Central memory CD8-positive, alpha-beta T cell (primary cell): Measurements from ENCODE around the gene ADPRHL1.

Source experiments
- ATAC-seq: fragments of 150-1000 bp; cut with Tn5 transposase; replicated peaks from 2 replicates; pipeline ENCODE4 v1.10.0; 2022; ENCODE audit warnings: mild to moderate bottlenecking, moderate FRiP score, moderate number of reproducible peaks; ENCODE audit not compliant: poor library complexity, severe bottlenecking; ENCODE audit errors: extremely low read depth
- DNase-seq, 2 donors: peaks; one replicate each; pipeline ENCODE4 v3.0.0; 2021; ENCODE audit warnings: low spot score in 2 of 2
- H3K27ac Mint-ChIP-seq: one replicate; pipeline ENCODE4 v1.8.0; 2022; ENCODE audit warnings: low read depth, mild to moderate bottlenecking, moderate library complexity, mixed read lengths
- H3K27me3 Mint-ChIP-seq: one replicate; pipeline ENCODE4 v1.8.0; 2022; ENCODE audit warnings: mixed read lengths
- H3K36me3 Mint-ChIP-seq: one replicate; pipeline ENCODE4 v1.8.0; 2022; ENCODE audit warnings: mild to moderate bottlenecking, moderate library complexity, mixed read lengths; ENCODE audit not compliant: insufficient read depth
- H3K4me1 Mint-ChIP-seq: one replicate; pipeline ENCODE4 v1.8.0; 2022; ENCODE audit warnings: mixed read lengths
- H3K4me3 Mint-ChIP-seq: one replicate; pipeline ENCODE4 v1.8.0; 2022; ENCODE audit warnings: mild to moderate bottlenecking, moderate library complexity, mixed read lengths
- H3K9me3 Mint-ChIP-seq: one replicate; pipeline ENCODE4 v1.8.0; 2022; ENCODE audit warnings: mixed read lengths

Gene ADPRHL1

DNA sequence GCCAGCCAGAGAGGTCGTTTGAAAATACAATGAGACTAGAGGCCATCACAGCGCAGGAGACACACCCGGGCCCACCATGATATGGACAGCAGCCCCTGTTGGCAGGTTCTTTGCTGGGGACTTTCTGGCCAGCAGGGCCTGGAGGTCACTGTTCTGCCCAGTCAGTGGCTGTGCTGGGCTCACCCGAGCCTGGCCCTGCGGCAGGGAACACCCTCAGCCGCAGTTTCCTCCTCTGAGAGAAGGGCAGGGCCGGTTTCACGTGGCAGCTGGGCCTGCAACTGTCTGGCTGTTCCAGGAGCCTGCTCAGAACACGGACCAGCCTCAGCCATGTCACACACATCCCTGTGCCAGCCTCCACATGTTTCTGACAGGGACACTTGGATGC is 39.4 kb downstream of the ADPRHL1 start:
- no peak for DNase-seq
- peaks cover 10% of the 10 kb centered on the region for H3K27me3 Mint-ChIP-seq

DNA sequence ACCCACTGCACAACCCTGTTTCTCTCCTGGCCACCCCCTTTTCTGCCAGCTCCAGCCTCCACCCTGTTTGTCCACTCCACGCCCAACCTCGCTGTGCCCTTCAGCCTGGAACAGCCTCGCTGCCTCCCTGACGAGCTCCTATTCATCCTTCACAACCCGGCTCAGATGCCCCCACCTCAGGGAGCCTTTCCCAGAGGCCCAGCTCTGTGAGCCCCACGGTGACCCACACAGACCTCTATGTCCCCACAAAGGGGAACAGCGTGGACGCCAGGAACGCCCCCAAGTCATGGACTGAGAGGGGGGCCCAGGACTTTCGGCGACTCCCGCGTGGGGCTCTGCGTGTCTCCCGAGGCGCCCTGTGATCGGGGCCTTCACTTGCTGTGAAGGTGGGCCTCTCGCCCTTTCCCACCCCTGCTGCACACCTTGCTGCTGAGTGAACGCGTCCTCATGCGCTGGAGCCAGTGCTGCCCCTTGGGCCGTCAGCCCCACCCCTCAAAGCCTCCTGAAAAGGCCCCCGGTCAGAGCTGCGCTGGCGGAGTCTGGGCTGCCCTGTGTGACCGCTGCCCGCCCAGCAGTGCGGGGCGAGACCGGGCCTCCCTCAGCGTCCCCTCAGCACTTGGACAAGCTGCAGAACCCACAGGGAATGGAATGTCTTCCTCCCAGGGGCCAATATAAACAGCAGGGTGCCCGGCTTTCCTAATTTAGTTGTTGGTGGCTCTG is 40.0 kb downstream of the ADPRHL1 start:
- no peak overlapping the region for H3K27ac Mint-ChIP-seq
- H3K4me3 Mint-ChIP-seq = no peak overlapping the region
- no peak for DNase-seq
- ATAC-seq = no peak
- H3K9me3 Mint-ChIP-seq = no peaks in the 10 kb centered on the region
- H3K4me1 Mint-ChIP-seq = no peaks in the 10 kb centered on the region
- peaks cover 10% of the 10 kb centered on the region for H3K27me3 Mint-ChIP-seq
- no peaks in the 10 kb centered on the region for H3K36me3 Mint-ChIP-seq

More for the DNA sequence above, 39.4 kb downstream of the ADPRHL1 start:
- Mint-ChIP-seq H3K36me3 (no peaks in the 10 kb centered on the region), H3K4me3 (no peak overlapping the region), H3K4me1 (no peaks in the 10 kb centered on the region), H3K9me3 (no peaks in the 10 kb centered on the region), H3K27ac (no peak overlapping the region)
- ATAC-seq = no peak

DNA sequence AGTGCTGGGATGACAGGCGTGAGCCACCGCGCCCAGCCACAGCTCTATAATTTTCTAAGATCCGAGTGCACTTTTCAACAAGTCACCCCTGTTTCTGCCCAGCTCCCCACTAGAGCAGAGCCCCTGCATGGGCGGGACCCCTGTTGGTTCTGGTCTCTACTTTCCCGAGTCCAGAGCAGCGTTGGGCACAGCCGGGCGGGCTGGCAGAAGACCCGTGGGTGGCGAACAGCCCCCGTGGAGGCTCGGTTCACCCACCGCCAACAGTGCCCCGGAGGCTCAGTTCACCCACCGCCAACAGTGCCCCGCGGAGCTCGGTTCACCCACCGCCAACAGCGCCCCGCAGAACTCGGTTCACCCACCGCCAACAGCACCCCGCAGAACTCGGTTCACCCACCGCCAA is 40.8 kb downstream of the ADPRHL1 start:
- ATAC-seq (no peak), DNase-seq (no peak)
- no peak overlapping the region for H3K27ac Mint-ChIP-seq
- H3K27me3 Mint-ChIP-seq = peaks cover 10% of the 10 kb centered on the region
- no peak overlapping the region for H3K4me3 Mint-ChIP-seq
- no peaks in the 10 kb centered on the region for H3K36me3 Mint-ChIP-seq
- H3K4me1 Mint-ChIP-seq = no peaks in the 10 kb centered on the region
- no peaks in the 10 kb centered on the region for H3K9me3 Mint-ChIP-seq

DNA sequence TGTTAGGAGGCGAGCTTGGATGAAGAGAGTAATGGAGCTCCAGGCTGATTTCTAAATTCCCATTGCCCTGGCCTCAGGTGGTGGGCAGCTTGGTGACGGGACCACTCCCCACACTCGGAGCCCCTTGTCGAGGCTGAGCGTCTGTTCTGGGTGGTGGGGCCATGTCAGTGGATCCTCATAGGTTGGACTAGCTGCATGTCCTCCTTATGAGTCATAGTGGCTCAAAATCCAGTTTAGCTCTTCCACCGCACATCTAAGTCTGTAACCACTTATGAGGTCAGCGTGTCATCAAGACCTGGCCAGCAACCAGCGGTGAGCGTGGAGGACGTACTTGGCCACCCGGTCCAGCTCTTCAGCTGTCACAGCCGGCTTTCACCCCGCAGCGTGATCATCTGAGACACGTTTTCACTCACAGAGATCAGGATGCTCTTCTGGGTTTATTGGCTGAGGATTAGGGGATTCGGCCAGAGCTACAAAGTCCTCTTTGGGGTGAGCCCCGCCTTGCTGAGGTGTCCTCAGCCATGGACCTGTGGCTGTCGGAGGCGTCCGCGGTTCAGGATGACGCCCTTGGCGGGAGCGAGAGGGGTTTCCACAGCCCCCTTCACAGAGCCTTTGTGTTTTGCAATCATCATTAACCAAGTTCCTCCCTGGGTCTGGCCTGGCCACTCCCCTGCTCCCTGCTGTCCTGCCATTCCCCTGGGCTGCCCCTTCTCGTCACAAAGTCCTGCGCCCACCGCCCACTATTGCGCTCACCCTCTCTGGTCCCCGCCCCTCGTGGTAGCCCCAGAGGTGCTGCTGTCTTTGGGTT is 41.9 kb downstream of the ADPRHL1 start:
- no peak overlapping the region for H3K4me3 Mint-ChIP-seq
- H3K27ac Mint-ChIP-seq = peak overlapping the region; percentile 17
- H3K4me1 Mint-ChIP-seq = no peaks in the 10 kb centered on the region
- ATAC-seq = no peak
- DNase-seq = no peak
- no peaks in the 10 kb centered on the region for H3K9me3 Mint-ChIP-seq
- H3K36me3 Mint-ChIP-seq = no peaks in the 10 kb centered on the region
- H3K27me3 Mint-ChIP-seq = peaks cover 2% of the 10 kb centered on the region

DNA sequence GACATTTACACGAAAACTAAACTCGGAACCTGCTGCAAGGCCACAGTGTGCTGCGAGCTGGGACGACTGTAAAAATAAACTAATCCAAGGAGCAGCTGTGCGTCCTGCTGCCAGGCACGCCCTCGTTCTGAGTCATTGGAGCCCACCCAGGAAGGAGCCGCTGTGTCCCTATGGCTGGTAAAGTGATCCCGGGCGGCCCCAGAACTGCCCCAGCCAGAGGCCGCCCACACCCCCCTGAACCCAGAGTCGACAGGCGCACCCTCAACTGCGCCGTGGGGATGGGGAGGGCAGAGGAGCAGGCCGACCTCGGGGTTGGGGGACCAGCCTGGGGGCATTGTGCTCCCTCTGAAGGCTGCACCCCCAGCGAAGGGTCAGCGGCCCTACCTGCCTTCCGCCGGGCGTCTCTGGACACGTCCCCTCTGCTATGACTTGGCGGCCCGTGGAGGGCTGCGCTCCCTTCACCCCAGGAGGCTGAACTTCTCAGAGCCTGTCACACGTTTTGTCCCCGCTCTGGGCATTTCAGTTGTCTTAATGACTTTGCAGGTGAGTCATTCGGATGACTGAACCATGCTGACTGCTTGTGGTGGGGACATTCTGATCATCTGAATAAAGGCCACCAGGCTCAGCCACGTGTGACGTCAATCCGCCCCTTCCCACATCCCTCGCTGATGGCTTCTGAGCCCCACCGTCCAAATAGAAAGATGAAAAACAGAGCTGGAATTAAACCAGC is 42.7 kb downstream of the ADPRHL1 start:
- Mint-ChIP-seq H3K36me3 (no peaks in the 10 kb centered on the region), H3K4me1 (no peaks in the 10 kb centered on the region), H3K4me3 (no peak overlapping the region), H3K27me3 (no peaks in the 10 kb centered on the region), H3K9me3 (no peaks in the 10 kb centered on the region), H3K27ac (no peak overlapping the region)
- ATAC-seq (no peak), DNase-seq (no peak)

GRCh38 chr13:113408562-113408961 is 44.7 kb downstream of the ADPRHL1 start:
- Mint-ChIP-seq H3K27ac (no peak overlapping the region), H3K27me3 (no peaks in the 10 kb centered on the region), H3K4me3 (no peak overlapping the region), H3K9me3 (no peaks in the 10 kb centered on the region), H3K36me3 (no peaks in the 10 kb centered on the region), H3K4me1 (no peaks in the 10 kb centered on the region)
- ATAC-seq (no peak), DNase-seq (no peak)

GRCh38 chr13:113407531-113408393 is 45.5 kb downstream of the ADPRHL1 start:
- DNase-seq (no peak), ATAC-seq (no peak)
- Mint-ChIP-seq H3K27me3 (no peaks in the 10 kb centered on the region), H3K4me3 (no peak overlapping the region), H3K36me3 (no peaks in the 10 kb centered on the region), H3K27ac (no peak overlapping the region), H3K9me3 (no peaks in the 10 kb centered on the region), H3K4me1 (no peaks in the 10 kb centered on the region)

DNA sequence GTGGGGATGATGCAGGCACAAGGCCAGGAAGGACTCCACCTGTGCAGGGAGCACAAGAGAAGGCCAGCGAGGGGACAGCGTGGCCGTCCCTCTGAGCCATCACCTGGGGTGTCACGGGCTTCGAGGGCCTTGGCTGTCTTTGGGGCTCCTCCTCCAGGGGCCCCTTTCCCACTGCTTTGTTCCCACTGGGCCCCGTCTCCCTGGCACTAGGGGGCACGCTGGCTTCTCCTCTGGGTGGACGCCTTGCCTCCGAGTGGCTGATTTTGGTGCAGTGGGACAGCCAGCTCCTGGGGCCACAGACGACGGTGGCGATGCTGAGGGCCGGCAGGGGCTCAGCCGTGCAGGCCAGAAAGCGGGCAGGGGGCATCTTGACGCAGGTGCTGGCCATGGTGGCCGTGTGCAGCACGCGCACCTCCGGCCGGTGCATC is 46.2 kb downstream of the ADPRHL1 start:
- no peak for DNase-seq
- Mint-ChIP-seq H3K4me1 (no peaks in the 10 kb centered on the region), H3K27me3 (no peaks in the 10 kb centered on the region), H3K9me3 (no peaks in the 10 kb centered on the region), H3K4me3 (no peak overlapping the region), H3K36me3 (no peaks in the 10 kb centered on the region), H3K27ac (no peak overlapping the region)
- no peak for ATAC-seq

DNA sequence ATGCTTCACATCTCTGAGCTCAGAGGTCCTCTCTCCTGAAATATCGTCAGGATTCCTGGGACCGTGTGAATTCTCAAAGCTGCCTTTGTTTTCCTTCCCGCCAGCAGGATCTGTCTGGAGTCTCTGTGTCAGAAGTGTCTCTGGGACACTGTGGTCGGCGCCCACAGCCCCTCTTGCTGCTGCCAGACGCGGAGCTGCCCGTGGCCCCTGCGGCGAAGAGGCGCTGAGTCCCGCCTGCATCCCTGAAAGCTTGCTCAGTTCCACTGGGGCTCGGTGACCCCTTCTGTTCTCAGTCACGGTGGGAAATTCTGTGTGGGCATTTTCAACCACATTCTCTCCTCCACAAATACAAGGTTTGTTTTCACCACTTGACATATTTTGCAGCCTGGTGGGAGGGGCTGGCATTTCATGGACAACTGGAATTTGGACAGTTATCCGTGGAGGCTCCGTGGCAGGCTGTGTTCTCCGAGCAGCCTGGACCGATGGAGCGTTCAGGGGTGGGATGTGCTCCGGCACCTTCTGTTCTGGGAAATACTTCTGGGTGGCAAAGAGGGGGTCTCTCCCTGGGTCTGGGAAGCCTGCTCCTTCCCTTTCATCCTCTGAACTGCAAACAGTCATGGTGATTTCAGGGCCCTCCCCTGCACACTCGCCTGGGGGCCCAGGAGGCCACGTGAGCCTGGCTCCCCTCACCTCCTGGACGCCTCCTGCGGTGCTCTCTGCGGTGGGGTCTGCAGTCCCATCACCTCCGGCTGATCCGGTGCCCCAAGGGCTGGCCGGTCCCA is 46.8 kb downstream of the ADPRHL1 start:
- H3K4me1 Mint-ChIP-seq = no peaks in the 10 kb centered on the region
- ATAC-seq = no peak
- H3K27me3 Mint-ChIP-seq = no peaks in the 10 kb centered on the region

GRCh38 chr13:113405481-113406300 is 47.6 kb downstream of the ADPRHL1 start:
- Mint-ChIP-seq H3K36me3 (no peaks in the 10 kb centered on the region), H3K9me3 (no peaks in the 10 kb centered on the region), H3K4me1 (no peaks in the 10 kb centered on the region), H3K27me3 (no peaks in the 10 kb centered on the region), H3K27ac (no peak overlapping the region), H3K4me3 (no peak overlapping the region)
- ATAC-seq = no peak
- DNase-seq = no peak

More for the DNA sequence above, 46.8 kb downstream of the ADPRHL1 start:
- no peak overlapping the region for H3K4me3 Mint-ChIP-seq
- H3K9me3 Mint-ChIP-seq = no peaks in the 10 kb centered on the region
- no peak overlapping the region for H3K27ac Mint-ChIP-seq
- H3K36me3 Mint-ChIP-seq = no peaks in the 10 kb centered on the region
- no peak for DNase-seq
